Activated CD4-positive, CD25-positive, alpha-beta regulatory T cell treated with anti-CD3 and anti-CD28 coated beads, Interleukin-2, amount 50 U/mL, for 72 hours (primary cell): ENCODE results near the gene WBP1L.
A peak's percentile ranks its signal among the peaks of the same experiment; 100 is the strongest.
"Not testable (repeated sequence)": the region's sequence is repeated elsewhere in the genome, so short reads cannot be mapped to it uniquely, and the experiment has no call there.

Source experiments
- DNase-seq: peaks from one replicate; pipeline ENCODE4 v3.0.0; 2021

WBP1L gene

GRCh38 chr10:102743588-102744373 is at the start of gene WBP1L:
TSS of gene WBP1L (plus strand) at chr10:102743948. CDS start at chr10:102744054, 106 bp downstream.
- peak; percentile 88 for DNase-seq

- not testable (repeated sequence) for DNase-seq
Observed at GRCh38 chr10:102695401-102695800, 48.3 kb upstream of the WBP1L start.

- DNase-seq: no peak
Observed at GRCh38 chr10:102696736-102697135, 47.0 kb upstream of the WBP1L start.

- DNase-seq: no peak
Observed at GRCh38 chr10:102698894-102699293, 44.9 kb upstream of the WBP1L start.

GRCh38 chr10:102701272-102701671 is 42.5 kb upstream of the WBP1L start:
- no peak for DNase-seq

GRCh38 chr10:102701796-102702195 is 42.0 kb upstream of the WBP1L start:
- DNase-seq: no peak

- DNase-seq: no peak
Observed at GRCh38 chr10:102702742-102703141, 41.0 kb upstream of the WBP1L start.

- DNase-seq: no peak
Observed at GRCh38 chr10:102704915-102705314, 38.8 kb upstream of the WBP1L start.

- DNase-seq: no peak
Observed at GRCh38 chr10:102705531-102705930, 38.2 kb upstream of the WBP1L start.

GRCh38 chr10:102710609-102711008 is 33.1 kb upstream of the WBP1L start:
- DNase-seq: no peak

GRCh38 chr10:102712089-102712488 is 31.7 kb upstream of the WBP1L start:
- no peak for DNase-seq

GRCh38 chr10:102712843-102713538 is 30.8 kb upstream of the WBP1L start:
- DNase-seq: no peak

- no peak for DNase-seq
Observed at GRCh38 chr10:102713539-102713813, 30.3 kb upstream of the WBP1L start.

GRCh38 chr10:102713814-102714620 is 29.7 kb upstream of the WBP1L start, which contains the start of gene ARL3:
TSS of gene ARL3 (minus strand) at chr10:102714397. CDS start at chr10:102714275, 122 bp downstream.
- DNase-seq: peak; percentile 92

GRCh38 chr10:102714621-102715455 is 28.9 kb upstream of the WBP1L start, which contains the start of gene SFXN2:
TSS of gene SFXN2 (plus strand) at chr10:102714636. CDS start at chr10:102726637, 12,001 bp downstream.
- no peak for DNase-seq

- DNase-seq: no peak
Observed at GRCh38 chr10:102715880-102716279, 27.9 kb upstream of the WBP1L start.

GRCh38 chr10:102716900-102717565 is 26.7 kb upstream of the WBP1L start:
- DNase-seq: not testable (repeated sequence)

- DNase-seq: no peak
Observed at GRCh38 chr10:102718220-102718619, 25.5 kb upstream of the WBP1L start.

GRCh38 chr10:102720337-102720736 is 23.4 kb upstream of the WBP1L start:
- DNase-seq: no peak

GRCh38 chr10:102720775-102721301 is 22.9 kb upstream of the WBP1L start:
- no peak for DNase-seq

GRCh38 chr10:102721954-102722353 is 21.8 kb upstream of the WBP1L start:
- no peak for DNase-seq

- no peak for DNase-seq
Observed at GRCh38 chr10:102723989-102724388, 19.8 kb upstream of the WBP1L start.
